IMR-90 (cell line): ENCODE measurements around the gene MGA.
A peak's percentile ranks its signal among the peaks of the same experiment; 100 is the strongest.

ENCODE experiments used
- CEBPB ChIP-seq: IDR thresholded peaks from 2 replicates; pipeline ENCODE4 v1.6.1; 2012; ENCODE audit warnings: low read depth, low read length, improper control_type of control experiment
- CTCF ChIP-seq: conservative IDR thresholded peaks from 2 replicates; pipeline ENCODE4 v1.5.1; 2012; ENCODE audit warnings: mild to moderate bottlenecking, low read depth, low read length, improper control_type of control experiment
- FOS ChIP-seq: fragments of 150-350 bp; IDR thresholded peaks from 2 replicates; pipeline ENCODE4 v1.6.1; 2016; ENCODE audit warnings: low read depth, low read length
- MAFK ChIP-seq: IDR thresholded peaks from 2 replicates; pipeline ENCODE4 v1.6.1; 2012; ENCODE audit warnings: low read depth, low read length, improper control_type of control experiment
- POLR2A ChIP-seq: IDR thresholded peaks from 2 replicates; pipeline ENCODE4 v1.6.1; 2012; ENCODE audit warnings: mild to moderate bottlenecking, low read depth, low read length
- RAD21 ChIP-seq: IDR thresholded peaks from 2 replicates; pipeline ENCODE4 v1.6.1; 2012; ENCODE audit warnings: low read length, improper control_type of control experiment
- SMC3 ChIP-seq: fragments of 150-350 bp; IDR thresholded peaks from 2 replicates; pipeline ENCODE4 v1.6.1; 2016; ENCODE audit warnings: low read depth, mild to moderate bottlenecking, antibody characterized with exemption, low read length, moderate library complexity

- no peak for TF ChIP-seq CTCF
- no peak for TF ChIP-seq POLR2A
- no peak for TF ChIP-seq RAD21
- no peak for TF ChIP-seq CEBPB
- TF ChIP-seq SMC3, result no peak
- peak; percentile 61 for TF ChIP-seq FOS
- TF ChIP-seq MAFK, result no peak
Observed at GRCh38 chr15:41790756-41791546, 130.7 kb downstream of the MGA start.
